C4-2B (cell line): ENCODE measurements around the gene B9D2.

ENCODE experiments used
- ZFX ChIP-seq: fragments of 450-650 bp; IDR thresholded peaks from 2 replicates; pipeline ENCODE4 v1.6.1; 2017
- TF ChIP-seq, protein P1 (sequence below): fragments of 450-650 bp; conservative IDR thresholded peaks from 2 replicates; pipeline ENCODE4 v1.5.1; 2017; ENCODE audit warnings: mild to moderate bottlenecking

- TF ChIP-seq, protein P1, sequence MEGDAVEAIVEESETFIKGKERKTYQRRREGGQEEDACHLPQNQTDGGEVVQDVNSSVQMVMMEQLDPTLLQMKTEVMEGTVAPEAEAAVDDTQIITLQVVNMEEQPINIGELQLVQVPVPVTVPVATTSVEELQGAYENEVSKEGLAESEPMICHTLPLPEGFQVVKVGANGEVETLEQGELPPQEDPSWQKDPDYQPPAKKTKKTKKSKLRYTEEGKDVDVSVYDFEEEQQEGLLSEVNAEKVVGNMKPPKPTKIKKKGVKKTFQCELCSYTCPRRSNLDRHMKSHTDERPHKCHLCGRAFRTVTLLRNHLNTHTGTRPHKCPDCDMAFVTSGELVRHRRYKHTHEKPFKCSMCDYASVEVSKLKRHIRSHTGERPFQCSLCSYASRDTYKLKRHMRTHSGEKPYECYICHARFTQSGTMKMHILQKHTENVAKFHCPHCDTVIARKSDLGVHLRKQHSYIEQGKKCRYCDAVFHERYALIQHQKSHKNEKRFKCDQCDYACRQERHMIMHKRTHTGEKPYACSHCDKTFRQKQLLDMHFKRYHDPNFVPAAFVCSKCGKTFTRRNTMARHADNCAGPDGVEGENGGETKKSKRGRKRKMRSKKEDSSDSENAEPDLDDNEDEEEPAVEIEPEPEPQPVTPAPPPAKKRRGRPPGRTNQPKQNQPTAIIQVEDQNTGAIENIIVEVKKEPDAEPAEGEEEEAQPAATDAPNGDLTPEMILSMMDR: no peak
- no peak for TF ChIP-seq ZFX
These were observed 37.8 kb downstream of the B9D2 start for GRCh38 chr19:41325947-41326706.
